ENCODE data around the gene ADAMTS12.

GRCh38 chr5:33671700-33672291, 220.0 kb downstream of the ADAMTS12 start:
- no peak for TF ChIP-seq POLR2AphosphoS5 (IDR thresholded peaks at IDR 0.05; ENCODE audit: low read depth, low read length)
- TF ChIP-seq, protein P1, sequence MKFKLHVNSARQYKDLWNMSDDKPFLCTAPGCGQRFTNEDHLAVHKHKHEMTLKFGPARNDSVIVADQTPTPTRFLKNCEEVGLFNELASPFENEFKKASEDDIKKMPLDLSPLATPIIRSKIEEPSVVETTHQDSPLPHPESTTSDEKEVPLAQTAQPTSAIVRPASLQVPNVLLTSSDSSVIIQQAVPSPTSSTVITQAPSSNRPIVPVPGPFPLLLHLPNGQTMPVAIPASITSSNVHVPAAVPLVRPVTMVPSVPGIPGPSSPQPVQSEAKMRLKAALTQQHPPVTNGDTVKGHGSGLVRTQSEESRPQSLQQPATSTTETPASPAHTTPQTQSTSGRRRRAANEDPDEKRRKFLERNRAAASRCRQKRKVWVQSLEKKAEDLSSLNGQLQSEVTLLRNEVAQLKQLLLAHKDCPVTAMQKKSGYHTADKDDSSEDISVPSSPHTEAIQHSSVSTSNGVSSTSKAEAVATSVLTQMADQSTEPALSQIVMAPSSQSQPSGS (IDR thresholded peaks at IDR 0.05; ENCODE audit: low read length) = no peak
- TF ChIP-seq PHF8 (conservative IDR thresholded peaks at IDR 0.05; ENCODE audit: low read depth, low read length) = no peak
- no peak for TF ChIP-seq SIX5 (IDR thresholded peaks at IDR 0.05; ENCODE audit: low read depth, low read length)
- TF ChIP-seq CTCF (IDR thresholded peaks at IDR 0.05; ENCODE audit: control extremely low read depth in 1 of 3, insufficient read depth in 1 of 3, low read depth in 1 of 3, low read length in 3 of 3) = no peak
- no peak for TF ChIP-seq CEBPB (IDR thresholded peaks at IDR 0.05; ENCODE audit: low read depth, low read length)
- no peak for TF ChIP-seq POLR2A (IDR thresholded peaks at IDR 0.05; ENCODE audit: control extremely low read depth in 1 of 2, low read depth in 2 of 2, low read length in 2 of 2)
- TF ChIP-seq TAF1 (IDR thresholded peaks at IDR 0.05; ENCODE audit: low read depth, low read length) = no peak
- TF ChIP-seq EZH2 (IDR thresholded peaks at IDR 0.05; ENCODE audit: low read depth, low read length, severe bottlenecking) = no peak
- no peak for TF ChIP-seq SUZ12 (IDR thresholded peaks at IDR 0.05; ENCODE audit: low read length)
- TF ChIP-seq RNF2 (IDR thresholded peaks at IDR 0.05; ENCODE audit: borderline replicate concordance, low read depth, low read length, missing control alignments, poor library complexity, severe bottlenecking) = no peak
- no peak for TF ChIP-seq RAD21 (IDR thresholded peaks at IDR 0.05 in 1 of 2, conservative IDR thresholded peaks at IDR 0.05 in 1 of 2; ENCODE audit: low read depth in 2 of 2, low read length in 2 of 2)
- no peak for TF ChIP-seq ZNF274 (IDR thresholded peaks at IDR 0.05; ENCODE audit: borderline replicate concordance, extremely low read depth, low read length)

Data from H1 (cell line).